Measurements from ENCODE around the gene POPDC3.

GRCh38 chr6:105188251-105188650, 8.4 kb upstream of the POPDC3 start:
- TF ChIP-seq EZH2 (IDR thresholded peaks at IDR 0.05; ENCODE audit: insufficient read depth, low read length), result no peak
- no peak for TF ChIP-seq CTCF (IDR thresholded peaks at IDR 0.05; ENCODE audit: insufficient read depth, low read depth, low read length)
